Heart left ventricle (tissue), 16 donors: ENCODE results near the gene ERMN. TPM values are rescaled to one million over a fixed set of nuclear protein-coding genes. Genes with fewer than 3 reads are reported as not detected.

Experiments used
- ATAC-seq, 4 donors: fragments of 200-7000 bp; cut with Tn5 transposase; one replicate each; pipeline ENCODE4 v1.9.1; 2020 to 2022; ENCODE audit warnings: moderate library complexity in 4 of 4, mild to moderate bottlenecking in 3 of 4, moderate number of reproducible peaks in 1 of 4
- DNase-seq, 5 donors: peaks; one replicate each; pipeline ENCODE4 v3.0.0-alpha.2; 2020
- H3K27ac ChIP-seq, 12 donors: fragments of 200-600 bp; sonication (generic) in 4 of 12; one replicate each; pipeline versions ENCODE4 v1.5.0 to v1.8.0; 2016 to 2022; ENCODE audit warnings: mild to moderate bottlenecking in 2 of 12
- H3K27me3 ChIP-seq, 9 donors: fragments of 200-600 bp; sonication (generic) in 2 of 9; one replicate each; pipeline versions ENCODE4 v1.5.1 to v1.8.0; 2016 to 2022; ENCODE audit warnings: mild to moderate bottlenecking in 3 of 9
- H3K36me3 ChIP-seq, 9 donors: fragments of 200-600 bp; sonication (generic) in 2 of 9; one replicate each; pipeline versions ENCODE4 v1.5.0 to v1.8.0; 2018 to 2022; ENCODE audit warnings: mild to moderate bottlenecking in 2 of 9
- H3K4me1 ChIP-seq, 12 donors: fragments of 200-600 bp; sonication (generic) in 4 of 12; one replicate each; pipeline versions ENCODE4 v1.5.0 to v1.8.0; 2016 to 2022; ENCODE audit warnings: mild to moderate bottlenecking in 3 of 12
- H3K4me3 ChIP-seq, 12 donors: fragments of 200-600 bp; sonication (generic) in 4 of 12; one replicate each; pipeline versions ENCODE4 v1.5.0 to v1.8.0; 2017 to 2022; ENCODE audit warnings: mild to moderate bottlenecking in 9 of 12, moderate library complexity in 4 of 12
- H3K9me3 ChIP-seq, 12 donors: fragments of 200-600 bp; sonication (generic) in 4 of 12; one replicate each; pipeline versions ENCODE4 v1.5.0 to v1.8.0; 2016 to 2022; ENCODE audit warnings: mild to moderate bottlenecking in 1 of 12
- POLR2A ChIP-seq, 2 donors: fragments of 450-650 bp; IDR thresholded peaks; one replicate each; pipeline ENCODE4 v1.6.1; 2017; ENCODE audit warnings: antibody characterized with exemption in 2 of 2, mild to moderate bottlenecking in 2 of 2, moderate library complexity in 2 of 2
- WGBS, 4 donors: extraction: QIAGEN DNeasy Blood & Tissue Kit in 2 of 4; methylation state at CpG; one replicate each; pipeline versions ENCODE4 v1.1.5 to v1.1.7; 2013 to 2018; 5-methylcytosine and 5-hydroxymethylcytosine counted together
- intact Hi-C, 10 donors: fragments of 100-400 bp; cut with DNase I; formaldehyde crosslinking; loops; one replicate each; pipeline versions ENCODE4 v1.11.1 to v1.14.2; 2022
- polyA plus RNA-seq, 2 donors: library from polyadenylated mRNA; stranded (reverse); fragments of 200-250 nt; gene quantifications; one replicate each; pipeline ENCODE4 v1.2.3, GENCODE V29; 2013
- total RNA-seq, 9 donors: library from RNA; depleted of rRNA in 2 of 9; stranded (reverse); fragments of >200 nt in 2 of 9; fragmentation: NEBNext Ultra II Directional in 3 of 9; extraction: Animal tissue kit (Norgen Biotek cat#: 25700) in 3 of 9; gene quantifications; one replicate each; pipeline versions ENCODE4 v1.1.0 to v1.2.4, GENCODE V29; 2016 to 2023
- TF ChIP-seq, protein P1 (sequence below), 12 donors: fragments of 200-600 bp; sonication (generic) in 4 of 12; IDR thresholded peaks; one replicate each; pipeline versions ENCODE4 v1.5.0 to v1.8.0; 2018 to 2022; ENCODE audit warnings: antibody characterized with exemption in 12 of 12, mild to moderate bottlenecking in 5 of 12
- donor health status: ischemic (EF 13 %, LVEDD 7.1; RV severe dilation, severe dysfunction).
- donor health status: healthy with polysubstance abuse.
- donor health status: DM: no; HTN: yes; CAD: no.
- donor health status: DM: no; HTN: no; CAD: no.
- donor health status: ischemic (EF 25% LVEDD 6.9; RV normal size, moderate dysfunction).
- donor health status: ischemic (EF 25% LVEDD 5.7; RV mildly dilated, moderate dysfunction).
- donor health status: healthy.
- donor health status: DM: yes; HTN: yes; CAD: no.
- donor health status: ischemic (EF 35%, LVEDD 5.7; RV mildly dilated, moderate dysfunction).
- donor health status: nonischemic (EF 11% LVEDD 7.7; RV severe dilation, severe dysfunction).
- donor health status: DM: yes; HTN: yes; CAD: no.
- donor health status: PGD.
- donor health status: ischemic (EF 29% LVEDD 5.4; RV normal size, mild dysfunction).
- donor health status: nonischemic (EF 23%, LVEDD 6.1; RV moderate dilation, normal function).

ERMN gene
- total and polyA plus RNA-seq, 11 donors: 0.05 to 1.1 (median 0.08) TPM; not detected in 6

DNA sequence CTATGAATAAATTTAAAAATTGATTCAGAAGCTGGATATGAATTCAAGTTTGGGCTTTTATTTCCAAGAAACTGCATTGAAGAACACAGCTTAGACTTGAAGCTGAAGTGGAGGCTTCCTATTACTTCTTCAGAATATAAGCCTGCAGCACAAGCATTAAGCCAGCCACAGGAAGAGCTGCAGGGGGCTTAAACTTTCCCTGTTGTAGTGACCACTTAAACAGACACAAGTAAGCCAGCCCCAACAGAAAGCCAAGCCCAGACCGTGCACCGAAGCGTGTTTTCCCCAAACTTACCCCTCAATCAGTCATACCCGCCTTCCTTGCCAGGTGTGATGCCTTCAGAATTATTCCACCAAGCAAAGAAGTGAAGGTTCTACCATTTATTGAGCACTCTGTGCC lies 28.7 kb downstream of the ERMN start:
- Histone ChIP-seq H3K27me3 (peaks cover 0 to 4% (median 0%) of the 10 kb centered on the region in 9 donors), H3K4me1 (no peaks in the 10 kb centered on the region), H3K9me3 (no peaks in the 10 kb centered on the region), H3K27ac (no peak overlapping the region), H3K4me3 (no peak overlapping the region), H3K36me3 (no peaks in the 10 kb centered on the region)
- no peak for TF ChIP-seq POLR2A (IDR thresholded peaks at IDR 0.05)
- TF ChIP-seq, protein P1, sequence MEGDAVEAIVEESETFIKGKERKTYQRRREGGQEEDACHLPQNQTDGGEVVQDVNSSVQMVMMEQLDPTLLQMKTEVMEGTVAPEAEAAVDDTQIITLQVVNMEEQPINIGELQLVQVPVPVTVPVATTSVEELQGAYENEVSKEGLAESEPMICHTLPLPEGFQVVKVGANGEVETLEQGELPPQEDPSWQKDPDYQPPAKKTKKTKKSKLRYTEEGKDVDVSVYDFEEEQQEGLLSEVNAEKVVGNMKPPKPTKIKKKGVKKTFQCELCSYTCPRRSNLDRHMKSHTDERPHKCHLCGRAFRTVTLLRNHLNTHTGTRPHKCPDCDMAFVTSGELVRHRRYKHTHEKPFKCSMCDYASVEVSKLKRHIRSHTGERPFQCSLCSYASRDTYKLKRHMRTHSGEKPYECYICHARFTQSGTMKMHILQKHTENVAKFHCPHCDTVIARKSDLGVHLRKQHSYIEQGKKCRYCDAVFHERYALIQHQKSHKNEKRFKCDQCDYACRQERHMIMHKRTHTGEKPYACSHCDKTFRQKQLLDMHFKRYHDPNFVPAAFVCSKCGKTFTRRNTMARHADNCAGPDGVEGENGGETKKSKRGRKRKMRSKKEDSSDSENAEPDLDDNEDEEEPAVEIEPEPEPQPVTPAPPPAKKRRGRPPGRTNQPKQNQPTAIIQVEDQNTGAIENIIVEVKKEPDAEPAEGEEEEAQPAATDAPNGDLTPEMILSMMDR (IDR thresholded peaks at IDR 0.05): no peak
- ATAC-seq (no peak), DNase-seq (no peak)
- intact Hi-C loops: no loop called here
- WGBS, 4 donors: 91 to 98% (median 94%) methylated on average over 4 of the region's 4 CpGs

DNA sequence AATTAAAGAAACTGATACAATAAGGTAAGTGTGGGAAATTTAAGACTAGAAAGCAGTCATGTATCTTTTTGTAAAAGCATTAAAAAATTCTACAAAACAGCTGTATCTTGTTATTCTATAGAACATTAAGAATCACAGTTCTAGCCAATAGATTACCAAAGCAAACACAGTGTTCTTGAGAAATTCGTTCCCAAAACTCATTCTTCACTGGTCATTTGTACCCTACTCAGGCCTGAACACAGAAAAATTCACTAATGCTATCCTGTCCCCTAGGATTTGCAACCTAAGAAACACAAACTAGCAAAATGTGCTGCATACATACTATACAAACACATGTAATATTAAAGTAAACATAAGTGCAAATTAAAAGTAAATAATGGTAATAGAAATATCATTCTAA lies 29.1 kb downstream of the ERMN start:
- Histone ChIP-seq H3K27ac (no peak overlapping the region), H3K4me1 (no peaks in the 10 kb centered on the region), H3K27me3 (no peaks in the 10 kb centered on the region), H3K36me3 (no peaks in the 10 kb centered on the region), H3K4me3 (no peak overlapping the region), H3K9me3 (no peaks in the 10 kb centered on the region)
- intact Hi-C loops: no loop called here
- TF ChIP-seq POLR2A (IDR thresholded peaks at IDR 0.05): no peak
- TF ChIP-seq, protein P1 (IDR thresholded peaks at IDR 0.05): no peak
- 39 to 59% (median 45%) methylated on average over 1 of the region's 1 CpG for WGBS, 4 donors
- DNase-seq (no peak), ATAC-seq (no peak)

GRCh38 chr2:157292853-157293252 lies 32.8 kb downstream of the ERMN start:
- no peaks in the 10 kb centered on the region for H3K27me3 ChIP-seq
- H3K4me3 ChIP-seq: no peak overlapping the region
- no peaks in the 10 kb centered on the region for H3K4me1 ChIP-seq
- ATAC-seq: no peak
- H3K36me3 ChIP-seq: no peaks in the 10 kb centered on the region
- intact Hi-C loops: no loop called here
- 92 to 94% (median 93%) methylated on average over 5 of the region's 5 CpGs for WGBS, 4 donors
- no peak for TF ChIP-seq POLR2A (IDR thresholded peaks at IDR 0.05)
- TF ChIP-seq, protein P1 (IDR thresholded peaks at IDR 0.05): no peak
- H3K9me3 ChIP-seq: no peaks in the 10 kb centered on the region
- DNase-seq: no peak
- no peak overlapping the region for H3K27ac ChIP-seq

DNA sequence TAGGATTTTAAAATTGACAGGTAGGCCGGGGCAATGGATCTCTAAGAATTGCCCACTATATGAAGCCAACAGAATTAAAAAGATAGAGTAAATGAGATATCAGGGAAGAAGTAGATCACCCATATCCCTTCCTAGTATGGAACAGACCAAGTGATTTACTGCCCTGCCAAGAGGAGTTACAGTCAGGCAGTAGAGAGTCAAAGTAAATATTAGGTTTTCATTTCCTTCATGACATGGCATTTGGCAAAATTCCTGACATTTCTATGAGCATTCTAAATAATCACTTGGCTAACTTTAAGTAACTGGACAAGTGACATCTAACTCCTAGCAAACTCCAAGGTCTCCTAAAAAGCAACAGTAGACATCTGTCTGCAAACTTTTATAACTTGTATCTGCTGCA lies 34.6 kb downstream of the ERMN start:
- WGBS, 4 donors: 73 to 92% (median 86%) methylated on average over 1 of the region's 1 CpG
- TF ChIP-seq, protein P1 (IDR thresholded peaks at IDR 0.05): no peak
- no peak for TF ChIP-seq POLR2A (IDR thresholded peaks at IDR 0.05)
- no peaks in the 10 kb centered on the region for H3K36me3 ChIP-seq
- H3K27ac ChIP-seq: no peak overlapping the region
- H3K27me3 ChIP-seq: no peaks in the 10 kb centered on the region
- no peaks in the 10 kb centered on the region for H3K4me1 ChIP-seq
- ATAC-seq: no peak
- intact Hi-C loops: no loop called here
- H3K4me3 ChIP-seq: no peak overlapping the region
- no peaks in the 10 kb centered on the region for H3K9me3 ChIP-seq
- DNase-seq: no peak
